Mesothelial cell of epicardium (in vitro differentiated cells): ENCODE data around the gene DDX3X. TPM values are rescaled to one million over a fixed set of nuclear protein-coding genes. Genes with fewer than 3 reads are reported as not detected.
"Not testable (repeated sequence)": the region's sequence is repeated elsewhere in the genome, so short reads cannot be mapped to it uniquely, and the experiment has no call there.

Source experiments
- DNase-seq, 2 experiments: peaks; one replicate each; pipeline ENCODE4 v3.0.0; 2021; ENCODE audit warnings: low spot score in 2 of 2; ENCODE audit not compliant: unreplicated experiment in 2 of 2
- H3K27ac Mint-ChIP-seq: 2 replicates; pipeline ENCODE4 v1.8.0; 2021; ENCODE audit warnings: mixed read lengths
- H3K27me3 Mint-ChIP-seq: 2 replicates; pipeline ENCODE4 v1.8.0; 2021; ENCODE audit warnings: low read depth, mixed read lengths
- H3K36me3 Mint-ChIP-seq: 2 replicates; pipeline ENCODE4 v1.8.0; 2021; ENCODE audit warnings: mixed read lengths
- H3K4me1 Mint-ChIP-seq: 2 replicates; pipeline ENCODE4 v1.8.0; 2021; ENCODE audit warnings: mixed read lengths
- H3K4me3 Mint-ChIP-seq: 2 replicates; pipeline ENCODE4 v1.8.0; 2021; ENCODE audit warnings: mild to moderate bottlenecking, moderate library complexity, mixed read lengths
- H3K9me3 Mint-ChIP-seq: 2 replicates; pipeline ENCODE4 v1.8.0; 2021; ENCODE audit warnings: mixed read lengths
- total RNA-seq: library from RNA; stranded (reverse); gene quantifications from 3 replicates; pipeline ENCODE4 v1.2.1, GENCODE V29; 2021
- TF ChIP-seq, protein P1 (sequence below): fragments of 200-600 bp; sonication (generic); IDR thresholded peaks from one replicate; pipeline ENCODE4 v1.5.0; 2021; ENCODE audit warnings: antibody characterized with exemption; ENCODE audit not compliant: unreplicated experiment

DDX3X gene
- total RNA-seq, 1 donor from 2014 or later, result 303 TPM

DNA sequence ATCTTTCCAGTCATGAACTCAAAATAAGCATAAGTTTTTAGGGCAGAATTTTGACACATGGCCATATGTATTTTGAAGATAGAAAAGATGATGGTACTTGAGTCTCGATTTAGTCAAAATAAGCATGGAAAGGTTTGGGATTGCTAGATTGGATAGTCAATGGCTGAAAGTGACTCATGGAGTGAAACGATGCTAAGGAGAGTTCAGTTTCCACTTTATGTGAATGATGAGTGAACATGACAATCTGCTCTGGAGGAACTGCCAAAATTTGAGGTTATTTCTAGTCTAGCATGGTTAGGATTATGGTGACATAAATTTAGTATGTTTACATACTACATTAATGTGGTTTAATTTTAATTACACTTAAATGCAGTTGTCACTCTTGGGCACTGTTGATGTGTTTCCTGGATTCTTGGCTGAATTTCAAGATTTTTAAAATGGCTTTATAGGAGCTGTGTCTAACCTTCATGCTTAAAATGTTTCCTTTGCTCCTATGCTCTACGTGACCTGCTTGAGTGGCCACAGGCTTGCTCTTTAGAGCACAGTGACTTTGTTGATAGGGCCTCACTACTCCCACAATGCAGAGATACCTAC is 17.1 kb downstream of the DDX3X start:
- TF ChIP-seq, protein P1, sequence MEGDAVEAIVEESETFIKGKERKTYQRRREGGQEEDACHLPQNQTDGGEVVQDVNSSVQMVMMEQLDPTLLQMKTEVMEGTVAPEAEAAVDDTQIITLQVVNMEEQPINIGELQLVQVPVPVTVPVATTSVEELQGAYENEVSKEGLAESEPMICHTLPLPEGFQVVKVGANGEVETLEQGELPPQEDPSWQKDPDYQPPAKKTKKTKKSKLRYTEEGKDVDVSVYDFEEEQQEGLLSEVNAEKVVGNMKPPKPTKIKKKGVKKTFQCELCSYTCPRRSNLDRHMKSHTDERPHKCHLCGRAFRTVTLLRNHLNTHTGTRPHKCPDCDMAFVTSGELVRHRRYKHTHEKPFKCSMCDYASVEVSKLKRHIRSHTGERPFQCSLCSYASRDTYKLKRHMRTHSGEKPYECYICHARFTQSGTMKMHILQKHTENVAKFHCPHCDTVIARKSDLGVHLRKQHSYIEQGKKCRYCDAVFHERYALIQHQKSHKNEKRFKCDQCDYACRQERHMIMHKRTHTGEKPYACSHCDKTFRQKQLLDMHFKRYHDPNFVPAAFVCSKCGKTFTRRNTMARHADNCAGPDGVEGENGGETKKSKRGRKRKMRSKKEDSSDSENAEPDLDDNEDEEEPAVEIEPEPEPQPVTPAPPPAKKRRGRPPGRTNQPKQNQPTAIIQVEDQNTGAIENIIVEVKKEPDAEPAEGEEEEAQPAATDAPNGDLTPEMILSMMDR, result no peak
- no peaks in the 10 kb centered on the region for H3K27me3 Mint-ChIP-seq
- H3K27ac Mint-ChIP-seq, result no peak overlapping the region
- H3K9me3 Mint-ChIP-seq, result peaks cover 12% of the 10 kb centered on the region
- no peak for DNase-seq
- no peaks in the 10 kb centered on the region for H3K4me1 Mint-ChIP-seq
- H3K36me3 Mint-ChIP-seq, result peaks cover 6% of the 10 kb centered on the region
- H3K4me3 Mint-ChIP-seq, result no peak overlapping the region

DNA sequence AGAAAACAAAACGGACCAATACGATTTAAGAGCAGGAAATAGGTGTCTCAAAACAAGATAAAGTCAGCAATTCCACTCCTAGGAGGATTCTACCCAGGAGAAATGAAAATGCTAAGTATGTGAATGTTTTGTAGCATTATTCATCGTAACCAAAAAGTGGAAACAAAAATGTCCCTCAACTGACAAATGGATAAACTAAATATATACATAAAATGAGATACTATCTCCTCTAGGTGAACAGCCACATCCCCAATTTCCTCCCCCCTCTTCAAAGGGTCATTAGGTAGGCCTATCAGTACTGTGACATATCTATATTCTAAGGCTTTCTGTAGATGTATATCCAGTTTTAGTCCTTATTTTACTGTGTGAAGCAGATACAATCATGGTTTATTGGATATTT is 18.0 kb downstream of the DDX3X start:
- Mint-ChIP-seq H3K4me3 (no peak overlapping the region), H3K27me3 (no peaks in the 10 kb centered on the region), H3K4me1 (no peaks in the 10 kb centered on the region), H3K9me3 (peaks cover 12% of the 10 kb centered on the region), H3K27ac (peak overlapping the region; percentile 11), H3K36me3 (peaks cover 3% of the 10 kb centered on the region)
- TF ChIP-seq, protein P1, result no peak
- DNase-seq, result no peak

DNA sequence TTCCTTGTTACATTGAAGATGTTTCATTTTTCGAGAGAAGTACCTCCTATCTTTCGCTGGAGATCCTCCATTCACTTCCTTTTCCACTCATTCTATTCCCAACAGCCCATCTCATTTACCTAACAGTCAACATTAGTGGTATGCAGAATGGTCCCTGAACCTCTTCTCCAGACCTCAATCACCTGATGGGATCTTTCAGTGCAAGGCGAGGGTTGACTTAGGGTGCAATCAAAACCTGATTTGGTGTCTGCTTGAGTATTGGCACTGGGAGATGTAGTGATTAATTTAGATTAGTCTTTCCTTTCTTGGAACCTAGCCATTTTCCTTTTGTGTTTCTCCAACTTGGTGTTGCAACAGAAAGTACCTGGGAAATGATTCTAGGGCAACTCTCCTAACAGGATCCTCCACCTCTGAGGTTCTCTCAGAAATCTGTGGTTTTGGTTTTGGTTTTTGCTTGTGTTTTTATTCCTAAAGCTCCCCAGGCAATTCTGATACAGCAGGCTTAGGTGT is 18.4 kb downstream of the DDX3X start:
- H3K4me3 Mint-ChIP-seq, result no peak overlapping the region
- no peak for DNase-seq
- H3K4me1 Mint-ChIP-seq, result no peaks in the 10 kb centered on the region
- H3K9me3 Mint-ChIP-seq, result peaks cover 12% of the 10 kb centered on the region
- TF ChIP-seq, protein P1, result no peak
- H3K27ac Mint-ChIP-seq, result peak overlapping the region; percentile 11
- H3K27me3 Mint-ChIP-seq, result no peaks in the 10 kb centered on the region
- no peaks in the 10 kb centered on the region for H3K36me3 Mint-ChIP-seq

DNA sequence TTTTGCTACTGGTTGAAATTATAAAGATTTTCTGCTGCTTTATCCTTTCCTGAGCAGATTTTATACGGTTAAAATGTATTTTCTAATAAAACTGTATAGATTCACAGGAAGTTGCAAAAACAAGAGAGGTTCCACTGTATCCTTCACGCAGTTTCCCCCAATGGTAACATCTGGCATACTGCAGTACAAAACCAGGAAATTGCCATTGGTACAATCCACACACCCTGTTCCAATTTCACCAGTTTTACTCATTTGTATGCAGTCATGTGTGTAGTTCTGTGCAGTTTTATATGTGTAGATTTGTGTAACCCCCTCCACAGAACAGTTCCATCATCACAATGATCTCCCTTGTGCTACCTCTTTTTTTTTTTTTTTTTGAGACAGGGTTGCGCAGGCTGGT is 20.0 kb downstream of the DDX3X start:
- no peak overlapping the region for H3K4me3 Mint-ChIP-seq
- H3K4me1 Mint-ChIP-seq, result no peaks in the 10 kb centered on the region
- H3K27ac Mint-ChIP-seq, result no peak overlapping the region
- TF ChIP-seq, protein P1, result no peak
- no peaks in the 10 kb centered on the region for H3K36me3 Mint-ChIP-seq
- no peak for DNase-seq
- H3K9me3 Mint-ChIP-seq, result peaks cover 12% of the 10 kb centered on the region
- no peaks in the 10 kb centered on the region for H3K27me3 Mint-ChIP-seq

DNA sequence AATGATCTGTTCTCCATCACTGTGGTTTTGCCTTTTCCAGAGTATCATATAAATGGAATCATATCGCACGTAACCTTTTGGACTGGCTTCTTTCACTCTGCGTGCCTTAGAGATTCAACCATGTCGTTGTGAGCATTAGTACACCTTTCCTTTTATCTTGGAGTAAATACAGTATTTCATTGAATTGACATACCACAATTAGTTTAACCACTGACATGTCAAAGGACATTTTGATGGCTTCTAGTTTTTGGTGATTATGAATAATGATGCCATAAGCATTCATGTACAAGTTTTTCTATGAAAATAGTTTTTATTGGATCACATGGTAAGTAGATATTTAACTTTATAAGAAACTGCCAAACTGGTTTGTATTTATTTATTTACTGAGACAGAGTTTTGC is 35.2 kb downstream of the DDX3X start:
- no peak overlapping the region for H3K4me3 Mint-ChIP-seq
- no peaks in the 10 kb centered on the region for H3K4me1 Mint-ChIP-seq
- H3K9me3 Mint-ChIP-seq, result peaks cover 14% of the 10 kb centered on the region
- TF ChIP-seq, protein P1, result no peak
- H3K36me3 Mint-ChIP-seq, result peaks cover 2% of the 10 kb centered on the region
- H3K27ac Mint-ChIP-seq, result no peak overlapping the region
- H3K27me3 Mint-ChIP-seq, result no peaks in the 10 kb centered on the region
- no peak for DNase-seq

DNA sequence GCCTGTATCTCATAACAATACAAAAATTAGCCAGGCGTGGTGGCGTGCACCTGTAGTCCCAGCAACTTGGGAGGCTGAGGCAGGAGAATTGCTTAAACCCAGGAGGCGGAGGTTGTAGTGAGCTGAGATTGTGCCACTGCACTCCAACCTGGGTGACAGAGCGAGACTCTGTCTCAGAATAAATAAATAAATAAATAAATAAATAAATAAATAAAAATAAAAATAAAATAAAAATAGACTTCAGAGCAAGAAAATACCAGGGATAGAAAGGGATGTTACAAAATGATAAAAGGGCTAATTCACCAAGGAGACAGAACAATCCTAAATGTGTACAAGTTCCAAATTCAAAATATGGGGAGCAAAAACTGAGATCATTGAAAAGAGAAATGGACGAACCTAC is 37.6 kb downstream of the DDX3X start:
- H3K4me3 Mint-ChIP-seq, H3K4me1 Mint-ChIP-seq, H3K27me3 Mint-ChIP-seq, DNase-seq, H3K36me3 Mint-ChIP-seq, H3K27ac Mint-ChIP-seq: not testable (repeated sequence)
- H3K9me3 Mint-ChIP-seq, result peaks cover 17% of the 10 kb centered on the region
